NCI-H345 (cell line): ENCODE measurements around the gene CACNA1C.
A peak's percentile ranks its signal among the peaks of the same experiment; 100 is the strongest.
"Not testable (repeated sequence)": the region's sequence is repeated elsewhere in the genome, so short reads cannot be mapped to it uniquely, and the experiment has no call there.

Experiments
- DNase-seq: peaks from one replicate; lab custom pipeline; 2025; lab: John Stamatoyannopoulos, UW

CACNA1C gene

GRCh38 chr12:2691345-2692071 is 638.7 kb downstream of the CACNA1C start:
- peak; percentile 33 for DNase-seq

- no peak for DNase-seq
These were observed 639.3 kb downstream of the CACNA1C start for GRCh38 chr12:2692080-2692479.

DNA sequence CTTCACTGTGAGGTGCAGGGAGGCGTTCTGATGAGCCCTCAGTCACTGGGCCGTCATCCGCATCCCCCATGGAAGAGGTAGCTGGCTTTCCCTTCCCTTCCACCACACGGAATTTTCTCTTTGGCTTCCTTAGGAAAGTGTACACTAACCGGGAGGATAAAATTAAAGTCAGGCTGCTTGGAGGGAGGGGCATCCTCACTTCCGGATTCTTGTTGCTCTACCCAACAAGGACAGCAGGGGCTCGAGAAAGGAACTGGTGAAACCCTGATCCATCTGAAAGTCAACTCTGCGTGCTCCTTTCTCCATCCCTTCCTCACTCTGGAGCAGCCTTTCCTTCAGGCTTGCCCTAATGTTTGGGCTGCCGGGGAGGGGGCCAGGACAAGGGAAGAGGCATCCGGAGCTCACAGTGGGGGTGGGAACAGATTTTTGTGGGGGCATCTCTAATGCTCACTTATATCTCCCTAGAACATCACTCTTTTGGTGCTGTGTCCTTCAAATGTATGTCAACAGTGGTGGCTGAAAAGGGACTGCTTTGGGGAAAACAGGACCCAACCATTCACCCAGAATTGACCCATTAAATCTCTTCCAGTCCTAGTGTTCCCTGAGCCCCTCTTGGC is 640.6 kb downstream of the CACNA1C start:
- no peak for DNase-seq

GRCh38 chr12:2693980-2694610 is 641.3 kb downstream of the CACNA1C start:
- DNase-seq = no peak

GRCh38 chr12:2696136-2696535 is 643.3 kb downstream of the CACNA1C start:
- no peak for DNase-seq

GRCh38 chr12:2697057-2697800 is 644.4 kb downstream of the CACNA1C start:
- no peak for DNase-seq

DNA sequence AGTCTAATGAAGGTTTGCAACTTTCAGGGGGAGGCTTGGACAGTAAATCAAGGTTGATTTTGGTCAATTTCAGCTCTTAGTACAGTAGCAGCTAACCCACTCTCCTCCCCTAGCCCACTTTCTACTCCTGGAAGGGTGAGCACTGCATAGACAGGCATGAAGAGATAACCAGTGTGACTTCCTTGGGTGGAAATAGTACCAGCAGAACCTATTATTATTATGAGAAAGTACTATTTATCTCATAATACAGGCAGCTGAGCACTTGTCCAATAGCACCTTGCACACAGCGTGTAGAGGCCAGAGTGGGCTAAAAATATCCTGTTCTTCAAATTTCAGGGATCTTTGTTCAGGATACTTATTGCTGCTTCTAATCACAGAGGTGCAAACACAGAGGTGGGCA is 645.8 kb downstream of the CACNA1C start:
- no peak for DNase-seq

- no peak for DNase-seq
These were observed 657.9 kb downstream of the CACNA1C start for GRCh38 chr12:2710701-2711100.

DNA sequence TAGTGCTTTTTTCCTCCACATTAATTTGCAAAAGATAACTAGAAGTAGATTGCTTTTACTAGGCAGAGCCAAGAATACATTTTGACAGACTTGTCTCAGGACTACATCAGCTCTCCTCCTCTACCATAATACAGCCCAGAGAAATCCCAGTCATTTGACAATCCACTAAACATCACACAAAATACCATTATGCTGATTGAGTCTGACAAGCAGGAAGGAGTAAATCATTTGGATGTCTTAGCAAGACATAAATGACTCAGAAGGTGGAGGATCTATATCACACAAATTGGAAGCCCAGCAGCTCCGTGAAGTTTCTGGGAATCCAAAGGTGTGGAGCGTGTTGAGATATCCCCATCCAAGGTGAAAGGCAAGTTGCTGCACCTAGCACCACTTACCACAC is 666.6 kb downstream of the CACNA1C start:
- no peak for DNase-seq

GRCh38 chr12:2722806-2723205 is 670.0 kb downstream of the CACNA1C start:
- DNase-seq = no peak

- no peak for DNase-seq
These were observed 679.5 kb downstream of the CACNA1C start for GRCh38 chr12:2732290-2732689.

GRCh38 chr12:2733493-2734355 is 680.9 kb downstream of the CACNA1C start:
- no peak for DNase-seq

GRCh38 chr12:2735432-2735831 is 682.6 kb downstream of the CACNA1C start:
- no peak for DNase-seq

DNA sequence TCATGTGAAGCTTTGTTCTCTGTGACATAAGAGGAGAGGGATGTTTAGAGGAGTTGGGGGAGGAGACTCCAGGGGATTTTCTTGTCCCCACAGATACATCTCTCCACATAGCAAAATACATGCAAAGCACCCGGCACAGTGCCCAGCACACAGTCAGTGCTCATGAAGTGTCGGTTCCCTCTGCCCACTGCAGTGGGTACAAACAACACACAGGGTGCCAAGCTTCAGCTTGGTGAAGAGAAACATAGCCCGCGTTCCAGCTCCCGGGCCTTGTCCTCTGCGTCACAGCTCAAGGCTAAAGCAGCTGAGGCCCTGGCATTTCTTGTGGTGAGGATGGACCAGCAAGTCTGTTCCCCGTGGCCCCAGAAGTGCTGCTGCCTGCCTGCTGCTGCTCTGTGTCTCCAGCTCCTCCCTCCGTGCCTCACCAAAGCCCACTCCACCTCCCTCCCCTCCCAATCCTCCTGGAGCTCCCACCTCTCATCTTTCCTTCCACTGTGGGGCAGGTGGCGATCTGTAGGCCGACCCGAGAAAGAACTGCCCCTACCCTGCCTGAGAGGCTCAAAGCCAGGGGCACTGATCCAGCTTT is 685.0 kb downstream of the CACNA1C start:
- no peak for DNase-seq

- no peak for DNase-seq
These were observed 686.3 kb downstream of the CACNA1C start for GRCh38 chr12:2739069-2739468.

DNA sequence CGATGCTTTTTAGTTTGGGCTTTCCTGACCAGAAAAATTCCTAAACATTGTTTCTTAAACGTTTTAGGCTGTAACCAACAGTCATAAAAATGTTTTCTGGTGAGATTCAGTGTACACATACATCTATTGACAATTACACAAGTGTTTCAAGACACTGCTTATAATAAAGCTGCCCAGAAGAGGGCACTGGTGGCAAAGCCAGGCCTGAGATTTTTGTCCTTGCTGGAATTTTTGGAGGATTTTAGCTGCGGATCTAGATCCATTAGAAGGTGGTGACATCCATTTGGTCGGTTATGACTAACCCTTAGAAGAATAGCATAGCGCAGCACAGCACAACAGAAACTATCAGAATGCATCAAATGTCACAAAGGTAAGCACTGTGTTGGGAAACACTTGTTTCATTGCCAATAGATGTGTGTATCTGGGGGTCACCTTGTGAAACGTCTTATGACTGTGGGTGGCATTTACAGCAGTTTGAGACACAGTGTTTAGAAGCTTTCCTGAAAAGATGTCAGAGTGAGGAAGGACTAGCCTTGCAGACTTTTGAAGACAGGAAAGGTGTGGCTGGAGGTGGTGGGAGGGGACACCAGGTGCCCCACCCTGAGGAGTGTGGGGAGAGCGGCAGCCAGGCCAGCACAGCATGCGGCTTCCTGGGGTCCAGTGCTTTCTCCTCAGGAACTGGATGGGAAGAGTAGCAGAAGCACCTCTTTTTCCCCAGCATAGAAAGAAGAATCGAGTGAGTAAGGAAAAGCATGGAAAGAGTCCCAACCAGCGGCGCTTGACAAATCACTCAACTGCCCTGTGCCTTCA is 687.2 kb downstream of the CACNA1C start:
- DNase-seq = peak; percentile 15

- not testable (repeated sequence) for DNase-seq
These were observed 689.2 kb downstream of the CACNA1C start for GRCh38 chr12:2742037-2742436.

DNA sequence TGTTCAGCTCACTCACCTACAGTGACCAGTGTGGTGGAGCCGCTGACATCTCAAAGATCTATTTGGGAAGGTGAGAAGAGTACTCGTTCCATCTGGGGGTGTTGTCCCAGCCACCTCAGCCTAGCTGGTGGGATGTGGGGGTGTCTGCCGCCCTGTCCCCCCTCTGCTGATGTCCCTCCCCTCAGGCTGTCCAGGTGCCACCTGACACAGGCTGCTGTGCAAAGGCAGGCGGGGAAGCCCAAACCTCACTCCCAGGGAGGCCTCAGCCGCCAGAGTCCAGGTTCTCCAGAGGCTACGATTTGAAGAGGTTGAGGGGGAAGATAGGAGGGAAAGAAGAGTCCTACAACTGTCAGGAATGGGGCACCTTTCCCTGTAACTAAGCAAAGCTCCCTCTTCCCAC is 690.7 kb downstream of the CACNA1C start:
- no peak for DNase-seq

DNA sequence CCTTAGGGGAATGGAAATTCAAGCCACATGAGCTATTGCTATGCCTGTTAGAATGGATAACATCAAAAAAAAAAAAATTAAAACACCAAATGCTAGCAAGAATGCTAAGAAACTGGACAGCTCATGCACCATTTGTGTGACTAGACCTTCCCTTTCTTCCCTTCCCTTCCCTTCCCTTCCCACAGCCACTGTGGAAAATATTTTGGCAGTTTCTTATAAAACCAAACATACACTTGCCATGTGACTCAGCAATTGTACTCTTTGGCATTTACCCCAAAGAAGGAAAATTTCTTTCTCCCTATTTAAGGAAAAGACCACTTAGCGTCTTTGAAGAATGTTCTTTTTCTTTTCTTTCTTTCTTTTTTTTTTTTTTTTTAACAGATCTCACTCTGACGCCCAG is 692.9 kb downstream of the CACNA1C start:
- DNase-seq = no peak
